Activated CD4-positive, CD25-positive, alpha-beta regulatory T cell treated with anti-CD3 and anti-CD28 coated beads, Interleukin-2, amount 50 U/mL, for 24 hours (primary cell): ENCODE measurements around the gene EIF3D.
"Not testable (repeated sequence)": the region's sequence is repeated elsewhere in the genome, so short reads cannot be mapped to it uniquely, and the experiment has no call there.

Experiments used
- ATAC-seq, 2 donors: fragments of 150-1000 bp; cut with Tn5 transposase; one replicate each; pipeline ENCODE4 v1.10.0; 2021; ENCODE audit warnings: mild to moderate bottlenecking in 1 of 2, moderate library complexity in 1 of 2

Gene EIF3D

DNA sequence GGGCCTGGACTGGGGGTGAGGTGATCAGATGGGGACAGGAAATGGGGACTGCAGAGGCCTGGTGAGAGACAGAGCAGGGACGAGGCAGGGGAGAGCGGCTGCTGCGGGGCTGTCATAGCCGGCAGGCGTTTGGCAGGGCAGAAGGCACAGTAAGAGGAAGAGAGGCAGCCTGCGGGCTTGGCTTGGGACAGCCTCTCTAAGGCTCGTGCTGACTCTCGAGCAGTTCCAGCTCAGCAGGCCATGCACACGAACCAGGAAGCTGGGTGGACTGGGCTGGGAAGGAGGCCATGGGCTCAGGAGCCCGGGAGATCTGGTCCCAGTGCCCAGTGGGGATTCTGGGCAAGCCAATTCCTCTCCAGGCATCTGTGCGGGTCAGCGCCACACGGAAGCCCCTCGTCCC is 19.6 kb upstream of the EIF3D start:
- no peak for ATAC-seq

- peak in 1 of 2 donors; percentile 21 for ATAC-seq
Observed at GRCh38 chr22:36546932-36547331, 18.0 kb upstream of the EIF3D start.

DNA sequence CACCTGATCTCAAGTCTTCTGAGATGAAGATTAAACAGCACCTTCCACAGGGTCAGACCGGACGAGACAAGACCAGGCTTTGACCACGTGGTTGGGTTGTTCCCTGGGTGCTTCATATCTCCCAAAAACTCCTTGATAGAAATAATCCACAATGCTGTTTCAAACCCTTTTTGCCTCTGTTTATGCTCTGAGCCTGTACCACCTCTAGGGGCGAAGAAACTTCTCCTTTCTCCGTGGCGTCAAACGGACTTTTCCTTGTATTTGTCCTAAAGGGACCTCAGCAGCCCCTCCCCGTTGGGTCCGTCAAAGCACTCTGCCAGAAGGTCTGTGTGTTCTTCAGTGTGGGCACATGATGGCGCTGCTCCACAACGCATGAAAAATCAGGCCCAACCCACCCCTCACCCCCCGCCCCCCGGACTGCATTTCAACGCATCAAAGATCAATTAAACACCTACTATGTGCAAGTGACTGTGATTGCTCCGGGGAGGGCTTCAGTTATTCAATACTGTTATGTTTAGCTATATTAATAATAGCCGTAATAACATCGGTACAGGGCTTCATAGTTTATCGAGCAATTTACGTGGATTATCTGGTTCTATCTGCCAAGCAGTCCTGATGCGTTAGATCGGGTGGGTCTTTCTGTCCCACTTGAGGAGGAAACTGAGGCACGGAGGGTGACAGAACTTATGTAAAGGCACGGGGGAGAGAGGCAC is 17.3 kb upstream of the EIF3D start:
- ATAC-seq: no peak

DNA sequence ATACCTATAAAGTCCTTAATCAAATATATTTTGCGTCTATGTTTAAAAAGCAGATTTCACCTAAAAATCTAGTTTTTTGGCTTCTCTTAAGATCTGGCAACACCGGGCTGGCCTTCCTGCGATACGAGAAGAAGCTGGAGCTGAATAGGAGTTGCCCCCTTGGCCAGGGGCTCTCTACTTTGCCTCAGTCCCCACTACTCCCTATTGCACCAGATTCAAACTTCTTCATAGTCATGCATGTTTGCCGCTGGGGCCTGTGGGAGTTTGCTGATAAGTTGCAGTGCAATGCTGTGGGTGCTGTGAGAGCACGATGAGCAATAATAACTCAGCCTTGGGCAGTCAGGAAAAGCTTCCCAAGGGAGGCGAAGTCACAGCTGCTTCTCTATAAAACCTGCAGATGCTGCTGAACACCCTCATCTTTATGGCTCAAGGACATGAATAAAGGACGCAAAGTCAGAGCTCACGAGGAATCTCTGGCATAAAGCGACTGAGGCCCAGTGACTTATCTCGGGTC is 15.2 kb upstream of the EIF3D start:
- ATAC-seq: no peak

DNA sequence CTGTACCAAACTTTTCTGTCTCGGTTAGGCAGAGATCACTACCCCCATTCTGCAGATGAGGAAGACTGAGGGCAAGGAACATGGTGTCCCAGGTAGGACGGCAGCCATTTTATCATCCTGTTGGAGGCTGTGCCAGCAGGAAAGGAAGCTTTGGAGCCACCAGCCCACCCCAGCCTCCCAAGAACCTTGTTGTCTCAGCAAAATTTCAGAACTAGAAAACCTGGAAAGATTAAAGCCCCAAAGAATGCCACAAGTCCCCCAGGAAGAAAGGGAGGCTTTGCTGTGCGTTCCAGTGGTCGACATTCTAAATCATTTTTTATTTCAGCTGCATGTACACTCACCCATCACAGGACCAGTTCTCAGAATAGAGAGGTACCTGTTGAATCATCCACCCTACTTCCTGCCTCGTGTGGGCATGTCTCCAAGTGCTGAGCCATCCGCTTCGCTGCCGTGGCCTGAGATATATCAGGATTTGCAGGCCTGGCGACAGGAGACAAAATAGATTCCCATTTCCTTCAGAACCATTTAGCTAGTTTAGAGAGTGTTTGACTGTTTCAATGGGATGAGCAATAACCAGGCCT is 13.0 kb upstream of the EIF3D start:
- ATAC-seq: peak; percentile 97 to 100

DNA sequence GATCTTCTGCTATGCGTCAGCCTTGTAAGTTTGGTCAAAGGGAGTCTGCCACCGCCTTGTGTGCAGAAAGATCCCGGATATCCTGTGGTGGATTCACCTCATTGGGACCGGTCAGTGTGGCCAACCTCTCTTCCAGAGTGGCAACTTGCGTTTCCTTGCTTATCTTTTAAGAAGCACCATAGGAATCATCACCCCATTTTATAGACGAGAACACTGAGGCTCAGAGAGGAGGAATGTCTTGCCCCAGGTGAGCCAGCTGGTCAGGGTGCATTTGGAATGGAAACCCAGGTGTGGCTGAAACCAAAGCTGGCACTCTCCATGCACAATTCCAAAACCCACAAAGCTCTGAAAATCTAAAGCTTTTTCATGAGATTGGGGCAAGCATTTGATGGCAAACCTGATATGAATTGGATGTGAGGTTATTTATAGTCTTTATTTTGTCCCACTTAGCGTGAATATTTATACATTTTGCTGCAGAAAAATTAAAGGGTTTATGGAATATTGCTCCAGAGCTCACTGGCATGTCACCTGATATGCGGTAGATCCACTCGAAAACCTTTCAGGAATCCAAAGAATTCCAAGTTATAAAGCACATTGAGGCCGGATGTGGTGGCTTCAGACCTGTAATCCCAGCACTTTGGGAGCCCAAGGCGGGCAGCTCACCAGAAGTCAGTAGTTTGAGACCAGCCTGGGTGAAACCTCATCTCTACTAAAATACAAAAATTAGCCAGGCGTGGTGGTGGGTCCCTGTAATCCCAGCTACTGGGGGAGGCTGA is 12.1 kb upstream of the EIF3D start:
- ATAC-seq: no peak

GRCh38 chr22:36538529-36538928 is 9.6 kb upstream of the EIF3D start:
- ATAC-seq: no peak

GRCh38 chr22:36536717-36537116 is 7.8 kb upstream of the EIF3D start:
- no peak for ATAC-seq

GRCh38 chr22:36533320-36533719 is 4.4 kb upstream of the EIF3D start:
- ATAC-seq: not testable (repeated sequence)

GRCh38 chr22:36532466-36532865 is 3.5 kb upstream of the EIF3D start:
- no peak for ATAC-seq

DNA sequence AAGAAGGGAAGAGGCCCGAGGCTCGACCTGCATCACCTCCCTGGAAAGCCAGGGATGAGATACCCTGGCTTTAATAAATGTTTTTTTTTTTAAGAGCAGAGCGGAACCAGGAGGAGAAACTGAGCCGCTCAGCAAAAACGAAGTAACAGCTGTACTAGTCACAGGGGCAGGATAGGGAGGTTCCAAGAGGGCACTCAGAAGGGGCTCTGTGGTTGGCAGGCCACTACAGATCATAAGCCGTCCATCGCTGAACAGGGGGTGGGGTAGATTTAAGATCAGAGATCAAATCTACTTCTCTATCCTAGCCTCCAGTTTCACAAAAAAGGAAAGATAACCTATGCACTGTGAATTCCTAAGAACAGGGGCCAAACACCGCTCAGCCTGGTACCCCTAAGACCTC is 625 bp downstream of the EIF3D start:
- no peak for ATAC-seq

- no peak for ATAC-seq
Observed at GRCh38 chr22:36522662-36523061, 6.3 kb downstream of the EIF3D start.

DNA sequence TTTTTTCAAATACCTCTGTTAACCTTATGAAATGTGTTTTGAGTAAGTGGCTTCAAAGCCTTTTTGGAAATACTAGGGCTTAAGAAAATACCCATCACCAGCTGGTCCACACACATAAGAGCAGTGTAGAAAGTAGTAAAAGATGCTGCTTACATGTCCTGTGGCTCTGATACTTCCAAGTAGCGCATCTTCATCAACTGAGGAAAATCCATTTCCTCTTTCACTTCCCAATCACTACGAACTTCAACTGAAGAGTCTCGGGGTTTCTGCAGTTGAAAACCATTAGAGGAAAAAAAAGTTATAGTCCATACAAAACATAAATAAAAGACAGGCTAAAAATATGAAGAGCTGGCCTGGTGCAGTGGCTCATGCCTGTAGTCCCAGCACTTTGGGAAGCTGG is 8.5 kb downstream of the EIF3D start:
- no peak for ATAC-seq

GRCh38 chr22:36519906-36520305 is 9.1 kb downstream of the EIF3D start:
- not testable (repeated sequence) for ATAC-seq

DNA sequence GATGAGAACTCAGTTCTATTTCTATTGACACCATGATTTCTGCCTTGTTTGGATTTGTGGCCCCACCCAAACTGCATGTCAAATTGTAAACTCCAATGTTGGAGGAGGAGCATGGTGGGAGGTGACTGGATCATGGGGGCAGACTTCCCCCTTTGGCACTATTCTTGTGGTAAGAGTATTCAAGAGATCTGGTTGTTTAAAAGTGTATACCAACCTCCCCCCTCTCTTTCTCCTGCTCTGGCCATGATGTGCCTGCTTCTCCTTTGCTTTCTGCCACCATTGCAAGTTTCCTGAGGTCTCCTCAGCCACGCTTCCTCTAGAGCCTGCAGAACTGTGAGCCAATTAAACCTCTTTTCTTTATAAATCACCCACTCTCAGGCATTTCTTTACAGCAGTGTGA is 14.2 kb downstream of the EIF3D start:
- no peak for ATAC-seq

- no peak for ATAC-seq
Observed at GRCh38 chr22:36512991-36513390, 16.0 kb downstream of the EIF3D start.

- ATAC-seq: no peak
Observed at GRCh38 chr22:36512333-36512732, 16.6 kb downstream of the EIF3D start.

DNA sequence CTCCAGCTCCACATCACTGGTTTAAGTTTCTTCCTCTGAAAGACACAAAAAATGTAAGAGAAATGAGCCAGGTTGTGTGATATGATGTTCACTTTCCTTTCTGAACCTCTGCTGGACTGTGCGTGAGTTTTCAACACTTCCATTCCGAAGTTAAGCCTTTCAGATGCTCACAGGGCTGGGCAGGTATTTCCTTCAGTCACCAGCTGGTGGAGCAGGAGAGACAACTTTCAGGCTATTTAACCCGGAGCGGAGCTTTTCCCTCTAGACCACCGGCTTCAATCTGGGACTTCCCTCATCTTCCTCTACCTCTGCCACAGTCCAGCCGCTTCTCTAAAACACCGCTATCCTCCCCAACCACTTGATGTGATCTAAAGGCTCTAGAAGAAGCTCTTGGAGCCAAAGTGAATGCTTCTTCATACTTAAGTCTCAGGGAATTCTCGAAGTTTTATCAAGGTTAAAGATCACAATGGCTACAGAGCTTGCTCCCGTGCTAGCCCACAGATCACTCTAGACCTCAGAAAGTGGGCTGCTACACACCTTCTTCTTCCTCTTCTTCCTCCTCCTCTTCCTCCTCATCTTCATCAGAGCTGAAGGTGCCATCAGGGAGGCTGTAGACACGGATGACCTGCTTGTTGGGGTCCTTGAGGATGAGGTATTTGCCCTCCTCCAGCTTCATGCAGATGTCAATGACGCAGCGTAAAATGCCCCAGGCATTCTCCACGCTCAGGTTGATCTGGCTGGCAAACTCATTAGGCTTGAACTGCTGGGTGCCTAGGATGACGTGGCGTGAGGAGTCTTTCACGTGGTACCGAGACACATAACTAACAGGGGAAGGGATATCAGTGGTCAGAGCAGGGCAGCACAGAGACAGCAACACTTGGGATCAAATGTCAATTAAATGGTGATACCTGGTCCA is 17.7 kb downstream of the EIF3D start:
- no peak for ATAC-seq

- no peak for ATAC-seq
Observed at GRCh38 chr22:36510384-36510783, 18.6 kb downstream of the EIF3D start.

GRCh38 chr22:36507518-36508010 is 21.4 kb downstream of the EIF3D start:
- no peak for ATAC-seq

GRCh38 chr22:36506637-36507517 is 22.1 kb downstream of the EIF3D start, which contains the start of gene FOXRED2:
Gene FOXRED2, minus strand, starts transcription at chr22:36507040. Its CDS starts 618 bp downstream, at chr22:36506422.
- ATAC-seq: peak; percentile 95 to 96
